ENCODE results near the gene BCAR1.

GRCh38 chr16:75237398-75238131 lies 13.9 kb downstream of the BCAR1 start:
- TF ChIP-seq POLR2AphosphoS5 (IDR thresholded peaks at IDR 0.05) (no peak), POLR2A (IDR thresholded peaks at IDR 0.05) (no peak)
- TF ChIP-seq, protein P1, sequence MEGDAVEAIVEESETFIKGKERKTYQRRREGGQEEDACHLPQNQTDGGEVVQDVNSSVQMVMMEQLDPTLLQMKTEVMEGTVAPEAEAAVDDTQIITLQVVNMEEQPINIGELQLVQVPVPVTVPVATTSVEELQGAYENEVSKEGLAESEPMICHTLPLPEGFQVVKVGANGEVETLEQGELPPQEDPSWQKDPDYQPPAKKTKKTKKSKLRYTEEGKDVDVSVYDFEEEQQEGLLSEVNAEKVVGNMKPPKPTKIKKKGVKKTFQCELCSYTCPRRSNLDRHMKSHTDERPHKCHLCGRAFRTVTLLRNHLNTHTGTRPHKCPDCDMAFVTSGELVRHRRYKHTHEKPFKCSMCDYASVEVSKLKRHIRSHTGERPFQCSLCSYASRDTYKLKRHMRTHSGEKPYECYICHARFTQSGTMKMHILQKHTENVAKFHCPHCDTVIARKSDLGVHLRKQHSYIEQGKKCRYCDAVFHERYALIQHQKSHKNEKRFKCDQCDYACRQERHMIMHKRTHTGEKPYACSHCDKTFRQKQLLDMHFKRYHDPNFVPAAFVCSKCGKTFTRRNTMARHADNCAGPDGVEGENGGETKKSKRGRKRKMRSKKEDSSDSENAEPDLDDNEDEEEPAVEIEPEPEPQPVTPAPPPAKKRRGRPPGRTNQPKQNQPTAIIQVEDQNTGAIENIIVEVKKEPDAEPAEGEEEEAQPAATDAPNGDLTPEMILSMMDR (IDR thresholded peaks at IDR 0.05), result no peak
